Measurements from ENCODE around the gene UNC5A. TPM values are rescaled to one million over a fixed set of nuclear protein-coding genes. Genes with fewer than 3 reads are reported as not detected.

UNC5A gene
- total RNA-seq, 4 donors from 2014 or later = not detected

- H3K36me3 ChIP-seq = peaks cover 3 to 62% (median 7%) of the 10 kb centered on the region in 3 donors
- DNase-seq (ENCODE audit: low spot score in 2 of 2) = no peak
- TF ChIP-seq CTCF (IDR thresholded peaks at IDR 0.05) = no peak
- no peak for TF ChIP-seq EP300 (IDR thresholded peaks at IDR 0.05)
- no peak for TF ChIP-seq POLR2A (IDR thresholded peaks at IDR 0.05)
- no peaks in the 10 kb centered on the region for H3K9me3 ChIP-seq
- no peak overlapping the region for H3K4me3 ChIP-seq
- no peaks in the 10 kb centered on the region for H3K27me3 ChIP-seq
- no peak overlapping the region for H3K27ac ChIP-seq
- WGBS, 2 donors = 88 to 89% methylated on average over 6 of the region's 6 CpGs
- peaks cover 0 to 5% (median 1%) of the 10 kb centered on the region in 4 donors for H3K4me1 ChIP-seq
Measured at GRCh38 chr5:176902102-176902814, 91.9 kb downstream of the UNC5A start.

GRCh38 chr5:176902911-176903664, 92.7 kb downstream of the UNC5A start:
- H3K27ac ChIP-seq = no peak overlapping the region
- no peak for DNase-seq (ENCODE audit: low spot score in 2 of 2)
- no peaks in the 10 kb centered on the region for H3K27me3 ChIP-seq
- no peaks in the 10 kb centered on the region for H3K9me3 ChIP-seq
- H3K4me1 ChIP-seq = peaks cover 0 to 5% (median 1%) of the 10 kb centered on the region in 4 donors
- WGBS, 2 donors = 81 to 85% methylated on average over 5 of the region's 5 CpGs
- H3K36me3 ChIP-seq = peaks cover 3 to 70% (median 7%) of the 10 kb centered on the region in 3 donors
- TF ChIP-seq POLR2A (IDR thresholded peaks at IDR 0.05) (no peak), EP300 (IDR thresholded peaks at IDR 0.05) (no peak), CTCF (IDR thresholded peaks at IDR 0.05) (no peak)
- no peak overlapping the region for H3K4me3 ChIP-seq

DNA sequence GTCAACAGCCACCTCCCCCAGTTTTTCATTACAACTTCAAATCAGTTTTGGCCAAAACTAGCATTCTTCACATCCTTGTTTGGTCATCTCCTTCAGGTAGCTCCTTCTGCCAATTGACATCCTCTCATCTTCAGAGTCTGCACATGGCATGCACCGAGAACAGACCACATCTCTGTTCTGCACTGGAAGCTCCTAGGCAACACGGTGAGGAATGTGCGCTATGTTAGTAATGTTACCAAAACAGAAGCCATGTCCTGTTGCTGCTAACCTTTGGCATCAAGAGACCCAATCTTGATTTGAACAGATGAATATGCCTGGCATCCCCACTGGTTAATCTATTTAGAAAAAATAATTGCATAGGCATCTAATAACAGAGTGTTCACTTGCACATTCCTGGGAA, 93.9 kb downstream of the UNC5A start:
- Histone ChIP-seq H3K4me1 (peaks cover 0 to 5% (median 1%) of the 10 kb centered on the region in 4 donors), H3K27ac (no peak overlapping the region), H3K36me3 (peaks cover 3 to 79% (median 7%) of the 10 kb centered on the region in 3 donors), H3K9me3 (no peaks in the 10 kb centered on the region), H3K4me3 (no peak overlapping the region), H3K27me3 (no peaks in the 10 kb centered on the region)
- DNase-seq (ENCODE audit: low spot score in 2 of 2) = no peak
- TF ChIP-seq POLR2A (IDR thresholded peaks at IDR 0.05) (no peak), EP300 (IDR thresholded peaks at IDR 0.05) (no peak), CTCF (IDR thresholded peaks at IDR 0.05) (no peak)
- 77 to 80% methylated on average over 3 of the region's 3 CpGs for WGBS, 2 donors

- no peak for TF ChIP-seq EP300 (IDR thresholded peaks at IDR 0.05)
- Histone ChIP-seq H3K27me3 (no peaks in the 10 kb centered on the region), H3K4me3 (no peak overlapping the region), H3K27ac (no peak overlapping the region), H3K9me3 (no peaks in the 10 kb centered on the region), H3K36me3 (peaks cover 3 to 86% (median 7%) of the 10 kb centered on the region in 3 donors), H3K4me1 (no peaks in the 10 kb centered on the region)
- no peak for DNase-seq (ENCODE audit: low spot score in 2 of 2)
- WGBS, 2 donors = 83 to 95% methylated on average over 1 of the region's 1 CpG
Measured at GRCh38 chr5:176906126-176906525, 95.8 kb downstream of the UNC5A start.

- WGBS, 2 donors = 91 to 92% methylated on average over 3 of the region's 3 CpGs
- no peak overlapping the region for H3K27ac ChIP-seq
- H3K36me3 ChIP-seq = peaks cover 3 to 79% (median 7%) of the 10 kb centered on the region in 3 donors
- H3K4me3 ChIP-seq = no peak overlapping the region
- no peak for DNase-seq (ENCODE audit: low spot score in 2 of 2)
- no peaks in the 10 kb centered on the region for H3K9me3 ChIP-seq
- TF ChIP-seq POLR2A (IDR thresholded peaks at IDR 0.05) = no peak
- no peak for TF ChIP-seq CTCF (IDR thresholded peaks at IDR 0.05)
- no peak for TF ChIP-seq EP300 (IDR thresholded peaks at IDR 0.05)
- H3K27me3 ChIP-seq = no peaks in the 10 kb centered on the region
- no peaks in the 10 kb centered on the region for H3K4me1 ChIP-seq
Measured at GRCh38 chr5:176906796-176907195, 96.4 kb downstream of the UNC5A start.
